Mononuclear cell (primary cell): ENCODE data around the gene PIP4P1. TPM values are rescaled to one million over a fixed set of nuclear protein-coding genes. Genes with fewer than 3 reads are reported as not detected.

ENCODE experiments used
- H3K27me3 ChIP-seq: 2 replicates; pipeline ENCODE4 v1.6.0; 2011; ENCODE audit warnings: low read length, control low read depth; ENCODE audit not compliant: insufficient read depth
- H3K4me1 ChIP-seq: 2 replicates; pipeline ENCODE4 v1.5.1; 2011; ENCODE audit warnings: mild to moderate bottlenecking, low read length, control low read depth; ENCODE audit not compliant: insufficient read depth
- H3K4me3 ChIP-seq: 2 replicates; pipeline ENCODE4 v1.5.1; 2011; ENCODE audit warnings: mild to moderate bottlenecking, low read length, moderate library complexity
- H3K9me3 ChIP-seq: 2 replicates; pipeline ENCODE4 v1.5.1; 2011; ENCODE audit warnings: low read depth, mild to moderate bottlenecking, control low read depth, low read length
- total RNA-seq: library from RNA; depleted of rRNA; stranded (reverse); fragments of >200 nt; gene quantifications from one replicate; pipeline ENCODE4 v1.2.3, GENCODE V29; 2012

PIP4P1 gene
- total RNA-seq, 1 donor: 50.7 TPM

DNA sequence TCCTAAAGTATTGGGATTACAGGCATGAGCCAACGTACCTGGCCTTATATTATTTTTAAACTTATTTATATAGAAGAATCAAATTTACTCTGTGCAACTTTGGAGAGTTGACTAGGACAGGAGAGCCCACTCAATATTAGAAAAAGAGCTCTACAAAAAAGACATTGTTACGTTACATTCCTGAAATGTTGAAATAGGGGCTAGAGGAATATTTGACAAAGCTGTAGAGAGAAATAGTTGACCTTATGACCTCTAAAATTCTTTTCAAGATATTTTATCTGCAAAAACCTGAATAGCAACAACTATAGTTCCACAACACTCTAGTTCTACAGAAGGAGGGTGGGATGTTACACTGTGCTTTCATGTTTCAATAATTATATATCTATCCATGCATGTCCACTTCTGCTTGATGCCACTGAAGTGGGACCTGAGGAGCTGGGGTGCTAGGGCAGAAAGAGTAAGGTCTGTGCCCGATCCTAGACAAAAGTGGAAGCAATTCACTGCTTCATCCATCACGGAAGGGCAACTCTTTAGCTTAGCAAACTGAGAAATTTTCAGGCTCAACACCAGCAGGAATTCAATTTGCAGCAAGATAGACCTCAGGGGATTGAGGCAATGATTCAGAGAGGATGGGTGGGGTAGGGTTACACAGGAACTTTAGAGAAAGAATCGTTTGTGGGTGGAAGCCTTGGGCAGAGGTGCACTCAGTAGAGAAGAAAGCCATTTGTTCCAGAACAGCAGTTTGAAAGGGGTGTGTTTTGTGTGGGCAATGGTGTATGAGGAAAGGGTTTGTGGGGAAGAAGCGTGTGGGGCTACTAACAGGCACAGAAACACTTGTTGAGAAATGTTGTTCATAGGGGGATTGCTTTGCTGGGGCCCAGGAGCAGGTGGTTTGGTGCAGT is 28.1 kb upstream of the PIP4P1 start:
- H3K9me3 ChIP-seq: no peaks in the 10 kb centered on the region
- no peaks in the 10 kb centered on the region for H3K27me3 ChIP-seq
- H3K4me1 ChIP-seq: peaks cover 76% of the 10 kb centered on the region
- H3K4me3 ChIP-seq: no peak overlapping the region

DNA sequence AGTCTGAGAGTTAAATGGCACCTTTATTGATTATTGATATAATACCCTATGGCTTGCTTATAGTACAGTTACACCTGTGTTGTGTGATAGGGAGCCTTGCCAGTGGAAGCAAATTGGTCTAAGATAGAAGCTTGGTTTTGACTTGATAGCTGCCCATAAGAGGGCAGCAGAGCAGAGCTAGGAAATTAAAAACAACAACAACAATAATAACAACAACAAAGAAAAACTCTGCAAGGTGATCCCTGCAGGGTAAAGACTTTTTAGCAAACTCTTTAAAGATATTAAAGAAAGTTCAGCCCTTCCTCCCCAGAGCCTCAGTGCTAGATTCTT is 26.1 kb upstream of the PIP4P1 start:
- Histone ChIP-seq H3K27me3 (no peaks in the 10 kb centered on the region), H3K4me1 (peaks cover 56% of the 10 kb centered on the region), H3K4me3 (no peak overlapping the region), H3K9me3 (no peaks in the 10 kb centered on the region)

DNA sequence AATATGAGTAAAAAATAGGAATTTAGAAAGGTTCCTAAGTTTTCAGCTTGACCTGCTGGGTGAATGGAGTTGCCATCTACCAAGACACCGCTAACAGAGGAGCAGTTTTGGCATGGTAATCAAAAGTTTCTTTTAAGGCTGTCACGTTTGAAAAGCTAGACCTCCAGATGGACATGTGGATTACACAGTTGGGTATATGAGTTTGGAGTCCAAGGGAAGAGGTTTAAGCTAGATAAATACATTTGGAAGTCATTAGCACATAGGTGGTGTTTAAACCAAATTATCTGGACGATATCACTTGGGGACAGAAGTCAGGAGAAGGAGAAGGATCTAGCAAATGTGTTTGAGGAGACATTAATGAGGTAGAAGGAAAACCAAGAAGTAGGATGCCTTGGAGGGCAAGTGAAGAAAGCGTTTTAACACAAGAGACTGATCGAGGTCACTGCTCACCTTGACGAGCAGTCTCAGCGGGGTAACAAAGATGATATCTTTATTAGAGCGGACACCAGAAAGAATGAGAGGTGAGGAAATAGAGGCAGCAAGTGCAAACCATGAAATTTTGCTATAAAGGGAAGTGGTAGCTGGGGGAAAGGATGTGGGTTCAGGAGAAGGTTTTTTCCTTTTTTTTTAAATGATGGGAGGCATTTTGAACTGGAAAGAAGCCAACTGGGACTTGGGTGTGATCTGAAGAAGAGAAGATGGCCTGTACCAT is 25.6 kb upstream of the PIP4P1 start:
- H3K4me3 ChIP-seq: no peak overlapping the region
- no peaks in the 10 kb centered on the region for H3K27me3 ChIP-seq
- H3K4me1 ChIP-seq: peaks cover 56% of the 10 kb centered on the region
- no peaks in the 10 kb centered on the region for H3K9me3 ChIP-seq

DNA sequence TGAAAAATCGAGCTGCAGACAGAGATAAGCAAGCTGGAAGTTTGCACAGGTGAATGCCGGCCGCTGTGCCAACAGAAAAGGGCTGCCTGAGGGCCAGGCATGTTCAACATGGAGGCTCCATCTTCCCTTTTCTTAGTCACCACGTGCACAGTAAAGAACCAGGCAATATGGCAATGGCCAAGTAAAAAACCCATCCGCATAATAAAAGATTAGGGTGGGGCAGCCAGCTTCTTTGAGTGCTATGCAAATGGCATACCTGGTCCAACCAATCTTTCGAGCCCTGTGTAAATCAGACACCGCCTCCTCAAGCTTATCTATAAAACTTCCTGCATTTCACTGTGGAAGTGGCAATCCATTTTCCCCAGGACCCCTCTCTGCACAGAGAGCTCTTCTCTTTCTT is 24.7 kb upstream of the PIP4P1 start:
- no peaks in the 10 kb centered on the region for H3K9me3 ChIP-seq

GRCh38 chr14:20482382-20482781 is 21.1 kb upstream of the PIP4P1 start:
- Histone ChIP-seq H3K4me1 (peaks cover 26% of the 10 kb centered on the region), H3K4me3 (no peak overlapping the region), H3K27me3 (no peaks in the 10 kb centered on the region), H3K9me3 (no peaks in the 10 kb centered on the region)

More for the DNA sequence above, 24.7 kb upstream of the PIP4P1 start:
- no peak overlapping the region for H3K4me3 ChIP-seq
- H3K4me1 ChIP-seq: peaks cover 49% of the 10 kb centered on the region
- no peaks in the 10 kb centered on the region for H3K27me3 ChIP-seq

- H3K4me1 ChIP-seq: peaks cover 33% of the 10 kb centered on the region
- no peak overlapping the region for H3K4me3 ChIP-seq
- H3K9me3 ChIP-seq: no peaks in the 10 kb centered on the region
- H3K27me3 ChIP-seq: no peaks in the 10 kb centered on the region
These were observed 17.7 kb upstream of the PIP4P1 start for GRCh38 chr14:20478894-20479293.

GRCh38 chr14:20477211-20477876 is 16.1 kb upstream of the PIP4P1 start:
- no peak overlapping the region for H3K4me3 ChIP-seq
- H3K4me1 ChIP-seq: peaks cover 38% of the 10 kb centered on the region

DNA sequence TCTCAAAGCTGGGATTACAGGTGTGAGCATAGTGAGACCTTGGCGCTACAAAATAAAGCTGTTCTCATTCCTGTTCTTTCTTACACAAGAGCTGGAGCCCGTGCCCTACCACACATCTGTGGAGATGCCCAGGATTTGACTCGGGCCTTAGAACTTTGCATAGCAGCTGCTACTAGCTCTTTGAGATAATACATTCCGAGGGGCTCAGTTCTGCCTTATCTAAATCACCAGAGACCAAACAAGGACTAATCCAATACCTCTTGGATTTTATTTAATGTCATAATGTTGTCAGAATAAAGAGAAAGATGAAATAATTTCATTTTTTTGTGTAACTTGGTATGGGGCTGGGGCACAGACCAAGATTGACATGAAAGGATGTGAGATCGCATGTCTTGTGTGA is 15.5 kb upstream of the PIP4P1 start:
- H3K27me3 ChIP-seq: no peaks in the 10 kb centered on the region
- no peaks in the 10 kb centered on the region for H3K9me3 ChIP-seq
- peaks cover 44% of the 10 kb centered on the region for H3K4me1 ChIP-seq
- no peak overlapping the region for H3K4me3 ChIP-seq

More at GRCh38 chr14:20477211-20477876, 16.1 kb upstream of the PIP4P1 start:
- Histone ChIP-seq H3K27me3 (no peaks in the 10 kb centered on the region), H3K9me3 (no peaks in the 10 kb centered on the region)

DNA sequence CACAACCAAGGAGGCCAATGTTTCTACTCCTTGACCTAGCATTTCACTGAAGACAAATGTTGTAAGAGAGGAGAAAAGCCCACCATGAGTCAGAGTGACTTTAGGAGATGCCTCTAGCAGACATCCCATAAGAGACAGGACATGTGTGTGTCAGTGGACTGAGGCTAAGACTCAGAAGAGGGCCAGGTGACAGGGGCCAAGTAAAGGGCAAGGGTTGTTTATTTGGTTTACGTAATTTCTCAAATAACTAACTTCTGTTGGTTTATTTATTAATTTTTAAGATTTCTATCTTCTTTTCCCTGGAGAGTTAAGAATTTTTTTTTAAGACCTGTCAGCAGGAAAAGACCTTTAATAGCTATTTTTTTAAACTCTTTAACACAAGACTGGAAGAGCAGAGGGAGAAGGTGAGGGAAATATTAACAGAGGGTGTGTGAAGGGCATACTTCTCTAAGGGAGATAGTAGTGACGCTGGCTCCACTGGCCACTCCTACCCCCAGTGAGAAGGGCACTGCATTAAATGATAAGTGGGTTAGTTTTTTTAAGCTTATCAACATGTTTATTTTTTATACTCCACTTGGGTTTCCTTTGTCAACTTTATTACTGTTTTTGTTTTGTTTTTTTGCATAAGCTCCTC is 11.4 kb upstream of the PIP4P1 start:
- peaks cover 57% of the 10 kb centered on the region for H3K4me1 ChIP-seq
- H3K27me3 ChIP-seq: no peaks in the 10 kb centered on the region
- no peaks in the 10 kb centered on the region for H3K9me3 ChIP-seq
- no peak overlapping the region for H3K4me3 ChIP-seq

DNA sequence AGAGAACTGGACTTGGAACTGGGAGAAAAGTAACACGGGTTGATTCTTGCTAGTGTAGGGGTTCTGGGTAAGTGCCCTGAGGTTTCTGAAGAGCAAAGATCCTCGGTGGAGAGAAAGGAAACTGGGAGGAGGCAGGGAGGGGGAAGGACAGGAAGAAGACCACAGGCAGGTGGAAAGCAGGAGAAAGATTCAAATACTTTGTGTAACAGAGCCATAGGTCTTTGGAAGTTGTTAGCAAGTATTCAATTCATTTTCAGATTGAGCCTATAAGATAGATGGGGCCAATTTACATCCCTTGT is 9.3 kb upstream of the PIP4P1 start:
- no peaks in the 10 kb centered on the region for H3K27me3 ChIP-seq
- H3K9me3 ChIP-seq: no peaks in the 10 kb centered on the region
- H3K4me1 ChIP-seq: peaks cover 36% of the 10 kb centered on the region
- H3K4me3 ChIP-seq: peak overlapping the region; percentile 60

DNA sequence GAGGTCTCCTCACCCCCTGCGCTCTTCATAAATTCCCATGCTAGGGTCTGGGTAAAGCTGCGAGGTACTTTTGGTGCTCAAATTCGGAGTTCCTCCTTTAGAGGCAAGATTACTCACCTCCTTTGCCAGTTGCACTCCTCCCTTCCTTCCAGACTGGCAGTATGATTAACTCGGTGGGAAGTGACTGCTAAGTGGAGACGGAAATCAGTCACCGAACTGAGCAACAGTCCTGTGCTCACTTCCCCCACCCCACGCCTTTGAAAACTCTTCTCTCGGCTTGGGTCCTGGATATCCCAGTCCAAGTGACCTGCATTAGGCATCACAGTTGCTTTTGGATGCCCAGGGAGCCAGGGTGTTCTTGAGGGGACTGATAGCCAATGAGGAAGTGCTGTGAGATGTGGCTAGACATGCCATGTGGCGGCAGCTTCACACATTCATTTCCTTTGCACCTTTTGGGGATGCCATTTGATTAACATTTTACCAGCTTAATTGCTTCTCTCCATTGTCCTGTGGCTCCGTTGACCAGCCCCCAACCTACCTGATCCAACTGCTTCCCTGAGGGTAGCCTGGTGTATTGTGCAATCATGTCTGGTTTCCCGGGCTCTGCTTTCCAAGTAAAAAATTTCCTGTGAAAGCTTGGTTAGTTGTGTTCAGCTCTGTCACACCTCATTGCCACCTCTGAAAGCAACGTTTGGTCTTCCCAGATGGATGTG is 8.8 kb upstream of the PIP4P1 start:
- peaks cover 35% of the 10 kb centered on the region for H3K4me1 ChIP-seq
- H3K4me3 ChIP-seq: peak overlapping the region; percentile 60
- no peaks in the 10 kb centered on the region for H3K9me3 ChIP-seq
- H3K27me3 ChIP-seq: no peaks in the 10 kb centered on the region

DNA sequence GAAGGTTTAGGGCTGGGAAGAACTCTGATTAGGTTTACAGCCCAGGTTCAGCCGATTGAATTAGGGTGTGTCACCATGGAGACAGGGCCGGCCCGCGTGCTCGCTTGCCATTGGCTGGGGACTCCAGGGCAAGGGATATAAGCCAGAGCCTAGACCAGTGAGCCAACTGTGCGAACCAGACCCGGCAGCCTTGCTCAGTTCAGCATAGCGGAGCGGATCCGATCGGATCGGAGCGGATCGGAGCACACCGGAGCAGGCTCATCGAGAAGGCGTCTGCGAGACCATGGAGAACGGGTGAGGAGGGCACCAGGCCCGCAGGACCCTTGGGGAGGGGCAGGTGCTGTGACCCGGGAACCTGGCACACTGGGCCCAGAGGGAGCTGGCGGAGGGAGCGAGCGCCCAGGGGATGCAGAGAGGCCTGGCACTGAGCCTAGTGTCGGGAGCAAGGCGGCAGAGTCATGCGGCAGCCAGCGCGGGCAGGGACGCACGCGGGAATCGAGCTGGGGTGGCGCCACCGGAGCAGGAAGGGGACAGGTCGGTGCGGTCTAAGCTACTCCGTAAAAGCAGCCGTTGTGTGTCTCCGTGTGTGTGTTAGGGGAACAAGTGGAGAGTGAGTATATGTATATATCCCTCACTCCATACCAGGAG is 8.1 kb upstream of the PIP4P1 start, which contains the start of gene PNP:
TSS of gene PNP (plus strand) at position 165 of the 648 bp plus-strand sequence. CDS start at position 284, 119 bp downstream.
- peaks cover 35% of the 10 kb centered on the region for H3K4me1 ChIP-seq
- peak within 1 kb of the TSS; percentile 60 for H3K4me3 ChIP-seq
- no peaks in the 10 kb centered on the region for H3K27me3 ChIP-seq
- H3K9me3 ChIP-seq: no peaks in the 10 kb centered on the region

DNA sequence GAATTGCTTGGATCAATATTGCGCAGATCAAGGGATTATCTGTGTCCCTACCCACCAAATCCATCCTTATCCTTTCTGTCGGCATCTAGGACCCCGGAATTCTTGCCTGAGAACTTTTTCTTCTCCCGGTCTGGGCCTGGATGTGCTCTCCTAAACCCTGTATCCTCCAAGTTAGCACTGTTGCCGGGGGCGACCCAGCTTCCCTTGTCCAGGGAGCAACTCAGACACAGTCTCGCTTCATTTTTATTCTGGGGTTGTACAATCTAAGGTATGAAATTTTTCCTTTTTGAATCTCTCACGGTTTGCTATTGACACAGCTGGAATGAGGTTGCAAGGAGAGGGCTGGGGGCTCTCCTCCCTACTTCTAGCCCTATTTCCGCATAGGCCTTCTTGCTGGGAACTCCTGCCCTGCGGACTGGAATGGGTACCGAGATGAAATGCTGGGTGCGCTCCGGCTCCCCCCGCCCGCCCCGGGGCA is 7.6 kb upstream of the PIP4P1 start:
- Histone ChIP-seq H3K27me3 (no peaks in the 10 kb centered on the region), H3K4me1 (peaks cover 35% of the 10 kb centered on the region), H3K9me3 (no peaks in the 10 kb centered on the region), H3K4me3 (peak overlapping the region; percentile 60)
